GM23338 (cell line): ENCODE data around the gene LRRC40. TPM values are rescaled to one million over a fixed set of nuclear protein-coding genes. Genes with fewer than 3 reads are reported as not detected.

Experiments
- ATAC-seq: fragments of 200-7000 bp; cut with Tn5 transposase; 3 replicates; pipeline ENCODE4 v1.9.1; 2020
- DNase-seq: peaks from one replicate; pipeline ENCODE4 v3.0.0-alpha.2; 2015; ENCODE audit warnings: low spot score
- H2AFZ ChIP-seq: fragments of 200-600 bp; sonication (generic); 2 replicates; pipeline ENCODE4 v1.8.0; 2016; ENCODE audit warnings: antibody characterized with exemption, mild to moderate bottlenecking, moderate library complexity
- H3F3A ChIP-seq: fragments of 200-600 bp; sonication (generic); replicated peaks from 2 replicates; pipeline ENCODE4 v1.8.0; 2017; ENCODE audit warnings: antibody characterized with exemption, mixed run types, low read depth
- H3K27ac ChIP-seq: fragments of 200-600 bp; sonication (generic); 2 replicates; pipeline ENCODE4 v1.6.1; 2016; ENCODE audit warnings: low read depth
- H3K27me3 ChIP-seq: fragments of 200-600 bp; sonication (generic); 2 replicates; pipeline ENCODE4 v1.8.0; 2016; ENCODE audit warnings: mild to moderate bottlenecking, mixed run types, moderate library complexity; ENCODE audit not compliant: insufficient read depth
- H3K36me3 ChIP-seq: fragments of 200-600 bp; sonication (generic); 2 replicates; pipeline ENCODE4 v1.8.0; 2016; ENCODE audit warnings: mild to moderate bottlenecking; ENCODE audit not compliant: insufficient read depth
- H3K4me1 ChIP-seq: fragments of 200-600 bp; sonication (generic); 2 replicates; pipeline ENCODE4 v1.8.0; 2016; ENCODE audit warnings: mild to moderate bottlenecking, moderate library complexity; ENCODE audit not compliant: insufficient read depth
- H3K4me2 ChIP-seq: fragments of 200-600 bp; sonication (generic); 2 replicates; pipeline ENCODE4 v1.7.1; 2017; ENCODE audit warnings: mixed run types
- H3K4me3 ChIP-seq: fragments of 200-600 bp; sonication (generic); 2 replicates; pipeline ENCODE4 v1.6.1; 2016; ENCODE audit warnings: mixed run types
- H3K79me2 ChIP-seq: fragments of 200-600 bp; sonication (generic); replicated peaks from 2 replicates; pipeline ENCODE4 v1.8.0; 2017; ENCODE audit warnings: mild to moderate bottlenecking; ENCODE audit not compliant: insufficient read depth
- H3K9me2 ChIP-seq: fragments of 200-600 bp; sonication (generic); 2 replicates; pipeline ENCODE4 v1.8.0; 2017; ENCODE audit not compliant: insufficient read depth
- H4K20me1 ChIP-seq: fragments of 200-600 bp; sonication (generic); replicated peaks from 2 replicates; pipeline ENCODE4 v1.8.0; 2017; ENCODE audit warnings: mild to moderate bottlenecking; ENCODE audit not compliant: insufficient read depth
- H3K27ac Mint-ChIP-seq: 2 replicates; pipeline ENCODE4 v1.8.0; 2020; ENCODE audit warnings: inconsistent platforms, mild to moderate bottlenecking, moderate library complexity, mixed read lengths
- H3K27me3 Mint-ChIP-seq: 3 replicates; pipeline ENCODE4 v1.8.0; 2022; ENCODE audit warnings: low read depth, mild to moderate bottlenecking, moderate library complexity, mixed read lengths, inconsistent platforms; ENCODE audit not compliant: insufficient read depth, poor library complexity
- H3K36me3 Mint-ChIP-seq: 3 replicates; pipeline ENCODE4 v1.8.0; 2021; ENCODE audit warnings: low read depth, mild to moderate bottlenecking, inconsistent platforms, moderate library complexity, mixed read lengths
- H3K4me1 Mint-ChIP-seq: 3 replicates; pipeline ENCODE4 v1.8.0; 2020; ENCODE audit warnings: mild to moderate bottlenecking, inconsistent platforms, mixed read lengths
- H3K4me3 Mint-ChIP-seq: 3 replicates; pipeline ENCODE4 v1.8.0; 2021; ENCODE audit warnings: moderate library complexity, mild to moderate bottlenecking, inconsistent platforms, mixed read lengths
- H3K9me3 Mint-ChIP-seq: 3 replicates; pipeline ENCODE4 v1.8.0; 2020; ENCODE audit warnings: moderate library complexity, mild to moderate bottlenecking, inconsistent platforms, mixed read lengths
- CREB1 ChIP-seq: fragments of 250-450 bp; sonication (Bioruptor Pico); IDR thresholded peaks from 2 replicates; pipeline ENCODE4 v1.5.0; 2020; ENCODE audit warnings: low read depth, mild to moderate bottlenecking, moderate library complexity
- EZH2 ChIP-seq: fragments of 200-600 bp; sonication (generic); IDR thresholded peaks from one replicate; pipeline ENCODE4 v1.8.0; 2017; ENCODE audit warnings: antibody characterized with exemption, mild to moderate bottlenecking, low read depth; ENCODE audit not compliant: unreplicated experiment
- EZH2phosphoT487 ChIP-seq: fragments of 200-600 bp; sonication (generic); IDR thresholded peaks from one replicate; pipeline ENCODE4 v1.8.1; 2018; ENCODE audit warnings: antibody characterized with exemption; ENCODE audit not compliant: unreplicated experiment
- JUNB ChIP-seq: IDR thresholded peaks from one replicate; pipeline ENCODE4 v1.6.1; 2016; ENCODE audit warnings: antibody characterized with exemption; ENCODE audit not compliant: unreplicated experiment
- NANOG ChIP-seq: IDR thresholded peaks from 2 replicates; pipeline ENCODE4 v1.6.1; 2016; ENCODE audit warnings: antibody characterized with exemption, borderline replicate concordance
- POLR2AphosphoS5 ChIP-seq: IDR thresholded peaks from 2 replicates; pipeline ENCODE4 v1.6.1; 2016; ENCODE audit warnings: antibody characterized with exemption, low read depth
- STAT1 ChIP-seq: IDR thresholded peaks from one replicate; pipeline ENCODE4 v1.6.1; 2016; ENCODE audit warnings: antibody characterized with exemption; ENCODE audit not compliant: unreplicated experiment
- ZNF114 ChIP-seq: fragments of 250-450 bp; sonication (Bioruptor Pico); IDR thresholded peaks from 2 replicates; pipeline ENCODE4 v1.5.0; 2020; ENCODE audit warnings: mild to moderate bottlenecking, moderate library complexity
- ZNF331 ChIP-seq: fragments of 250-450 bp; sonication (Bioruptor Pico); IDR thresholded peaks from 2 replicates; pipeline ENCODE4 v1.5.0; 2020; ENCODE audit warnings: low read depth, mild to moderate bottlenecking, moderate library complexity
- polyA plus RNA-seq: library from polyadenylated mRNA; unstranded; fragments of >200 nt; fragmentation: Nextera tagmentation; extraction: Ambion mirVana; gene quantifications from 2 replicates; pipeline ENCODE4 v1.2.1, GENCODE V29; 2016
- total RNA-seq: library from RNA; depleted of rRNA; stranded (reverse); fragments of >200 nt; shearing (Covaris generic); gene quantifications from 2 replicates; pipeline ENCODE4 v1.2.3, GENCODE V29; 2014
- TF ChIP-seq, protein P1 (sequence below): fragments of 250-450 bp; sonication (Bioruptor Pico); IDR thresholded peaks from 2 replicates; pipeline ENCODE4 v1.5.0; 2020; ENCODE audit warnings: mild to moderate bottlenecking, moderate library complexity
- TF ChIP-seq, protein P2 (sequence below): IDR thresholded peaks from one replicate; pipeline ENCODE4 v1.6.1; 2018; ENCODE audit warnings: antibody characterized with exemption; ENCODE audit not compliant: unreplicated experiment
- TF ChIP-seq, protein P3 (sequence below), 2 experiments: fragments of 200-600 bp in 1 of 2; sonication (generic) in 1 of 2; conservative IDR thresholded peaks; 2 replicates each; pipeline versions ENCODE4 v1.5.1 to v1.6.1; 2016 to 2017; ENCODE audit warnings: antibody characterized with exemption in 2 of 2, low read depth in 2 of 2, mild to moderate bottlenecking in 2 of 2, moderate library complexity in 1 of 2
- TF ChIP-seq, protein P4 (sequence below): IDR thresholded peaks from 2 replicates; pipeline ENCODE4 v1.6.1; 2016; ENCODE audit warnings: antibody characterized with exemption

The LRRC40 gene
- total and polyA plus RNA-seq, 2 experiments from 2014 or later = 33.9 to 50.5 TPM

DNA sequence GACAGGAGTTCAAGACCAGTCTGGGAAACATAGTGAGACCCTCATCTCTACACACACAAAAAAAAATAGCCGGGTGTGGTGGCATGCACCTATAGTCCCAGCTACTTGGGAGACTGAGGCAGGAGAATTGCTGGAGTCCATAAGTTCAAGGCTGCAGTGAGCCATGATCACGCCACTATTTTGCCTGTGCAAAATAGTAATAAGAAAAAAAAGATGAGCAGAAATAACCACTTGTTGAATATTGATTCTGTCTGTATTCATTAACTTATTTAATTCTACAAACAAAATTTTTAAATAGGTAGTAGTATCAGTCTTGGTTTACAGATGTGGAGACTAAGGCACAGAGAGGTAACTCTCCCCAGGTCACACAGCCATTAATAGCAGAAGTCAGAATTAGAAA is 16.9 kb downstream of the LRRC40 start:
- Histone ChIP-seq H3K79me2 (peaks cover 25% of the 10 kb centered on the region), H3F3A (no peaks in the 10 kb centered on the region), H3K9me2 (no peaks in the 10 kb centered on the region), H3K27me3 (no peaks in the 10 kb centered on the region), H2AFZ (no peak overlapping the region), H3K27ac (no peak overlapping the region), H3K4me1 (no peaks in the 10 kb centered on the region), H4K20me1 (0 out of 2 replicates have a peak, but pooled peaks cover 11% of the 10 kb centered on the region), H3K4me3 (no peak overlapping the region), H3K4me2 (no peak overlapping the region), H3K36me3 (no peaks in the 10 kb centered on the region)
- TF ChIP-seq EZH2phosphoT487 = no peak
- TF ChIP-seq, protein P1, sequence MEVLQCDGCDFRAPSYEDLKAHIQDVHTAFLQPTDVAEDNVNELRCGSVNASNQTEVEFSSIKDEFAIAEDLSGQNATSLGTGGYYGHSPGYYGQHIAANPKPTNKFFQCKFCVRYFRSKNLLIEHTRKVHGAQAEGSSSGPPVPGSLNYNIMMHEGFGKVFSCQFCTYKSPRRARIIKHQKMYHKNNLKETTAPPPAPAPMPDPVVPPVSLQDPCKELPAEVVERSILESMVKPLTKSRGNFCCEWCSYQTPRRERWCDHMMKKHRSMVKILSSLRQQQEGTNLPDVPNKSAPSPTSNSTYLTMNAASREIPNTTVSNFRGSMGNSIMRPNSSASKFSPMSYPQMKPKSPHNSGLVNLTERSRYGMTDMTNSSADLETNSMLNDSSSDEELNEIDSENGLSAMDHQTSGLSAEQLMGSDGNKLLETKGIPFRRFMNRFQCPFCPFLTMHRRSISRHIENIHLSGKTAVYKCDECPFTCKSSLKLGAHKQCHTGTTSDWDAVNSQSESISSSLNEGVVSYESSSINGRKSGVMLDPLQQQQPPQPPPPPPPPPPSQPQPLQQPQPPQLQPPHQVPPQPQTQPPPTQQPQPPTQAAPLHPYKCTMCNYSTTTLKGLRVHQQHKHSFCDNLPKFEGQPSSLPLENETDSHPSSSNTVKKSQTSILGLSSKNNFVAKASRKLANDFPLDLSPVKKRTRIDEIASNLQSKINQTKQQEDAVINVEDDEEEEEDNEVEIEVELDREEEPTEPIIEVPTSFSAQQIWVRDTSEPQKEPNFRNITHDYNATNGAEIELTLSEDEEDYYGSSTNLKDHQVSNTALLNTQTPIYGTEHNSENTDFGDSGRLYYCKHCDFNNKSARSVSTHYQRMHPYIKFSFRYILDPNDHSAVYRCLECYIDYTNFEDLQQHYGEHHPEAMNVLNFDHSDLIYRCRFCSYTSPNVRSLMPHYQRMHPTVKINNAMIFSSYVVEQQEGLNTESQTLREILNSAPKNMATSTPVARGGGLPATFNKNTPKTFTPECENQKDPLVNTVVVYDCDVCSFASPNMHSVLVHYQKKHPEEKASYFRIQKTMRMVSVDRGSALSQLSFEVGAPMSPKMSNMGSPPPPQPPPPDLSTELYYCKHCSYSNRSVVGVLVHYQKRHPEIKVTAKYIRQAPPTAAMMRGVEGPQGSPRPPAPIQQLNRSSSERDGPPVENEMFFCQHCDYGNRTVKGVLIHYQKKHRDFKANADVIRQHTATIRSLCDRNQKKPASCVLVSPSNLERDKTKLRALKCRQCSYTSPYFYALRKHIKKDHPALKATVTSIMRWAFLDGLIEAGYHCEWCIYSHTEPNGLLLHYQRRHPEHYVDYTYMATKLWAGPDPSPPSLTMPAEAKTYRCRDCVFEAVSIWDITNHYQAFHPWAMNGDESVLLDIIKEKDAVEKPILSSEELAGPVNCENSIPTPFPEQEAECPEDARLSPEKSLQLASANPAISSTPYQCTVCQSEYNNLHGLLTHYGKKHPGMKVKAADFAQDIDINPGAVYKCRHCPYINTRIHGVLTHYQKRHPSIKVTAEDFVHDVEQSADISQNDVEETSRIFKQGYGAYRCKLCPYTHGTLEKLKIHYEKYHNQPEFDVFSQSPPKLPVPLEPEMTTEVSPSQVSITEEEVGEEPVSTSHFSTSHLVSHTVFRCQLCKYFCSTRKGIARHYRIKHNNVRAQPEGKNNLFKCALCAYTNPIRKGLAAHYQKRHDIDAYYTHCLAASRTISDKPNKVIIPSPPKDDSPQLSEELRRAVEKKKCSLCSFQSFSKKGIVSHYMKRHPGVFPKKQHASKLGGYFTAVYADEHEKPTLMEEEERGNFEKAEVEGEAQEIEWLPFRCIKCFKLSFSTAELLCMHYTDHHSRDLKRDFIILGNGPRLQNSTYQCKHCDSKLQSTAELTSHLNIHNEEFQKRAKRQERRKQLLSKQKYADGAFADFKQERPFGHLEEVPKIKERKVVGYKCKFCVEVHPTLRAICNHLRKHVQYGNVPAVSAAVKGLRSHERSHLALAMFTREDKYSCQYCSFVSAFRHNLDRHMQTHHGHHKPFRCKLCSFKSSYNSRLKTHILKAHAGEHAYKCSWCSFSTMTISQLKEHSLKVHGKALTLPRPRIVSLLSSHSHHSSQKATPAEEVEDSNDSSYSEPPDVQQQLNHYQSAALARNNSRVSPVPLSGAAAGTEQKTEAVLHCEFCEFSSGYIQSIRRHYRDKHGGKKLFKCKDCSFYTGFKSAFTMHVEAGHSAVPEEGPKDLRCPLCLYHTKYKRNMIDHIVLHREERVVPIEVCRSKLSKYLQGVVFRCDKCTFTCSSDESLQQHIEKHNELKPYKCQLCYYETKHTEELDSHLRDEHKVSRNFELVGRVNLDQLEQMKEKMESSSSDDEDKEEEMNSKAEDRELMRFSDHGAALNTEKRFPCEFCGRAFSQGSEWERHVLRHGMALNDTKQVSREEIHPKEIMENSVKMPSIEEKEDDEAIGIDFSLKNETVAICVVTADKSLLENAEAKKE (CRISPR knock-in tag) = no peak
- no peak for TF ChIP-seq ZNF114 (CRISPR knock-in tag)
- TF ChIP-seq NANOG = no peak
- TF ChIP-seq, protein P2, sequence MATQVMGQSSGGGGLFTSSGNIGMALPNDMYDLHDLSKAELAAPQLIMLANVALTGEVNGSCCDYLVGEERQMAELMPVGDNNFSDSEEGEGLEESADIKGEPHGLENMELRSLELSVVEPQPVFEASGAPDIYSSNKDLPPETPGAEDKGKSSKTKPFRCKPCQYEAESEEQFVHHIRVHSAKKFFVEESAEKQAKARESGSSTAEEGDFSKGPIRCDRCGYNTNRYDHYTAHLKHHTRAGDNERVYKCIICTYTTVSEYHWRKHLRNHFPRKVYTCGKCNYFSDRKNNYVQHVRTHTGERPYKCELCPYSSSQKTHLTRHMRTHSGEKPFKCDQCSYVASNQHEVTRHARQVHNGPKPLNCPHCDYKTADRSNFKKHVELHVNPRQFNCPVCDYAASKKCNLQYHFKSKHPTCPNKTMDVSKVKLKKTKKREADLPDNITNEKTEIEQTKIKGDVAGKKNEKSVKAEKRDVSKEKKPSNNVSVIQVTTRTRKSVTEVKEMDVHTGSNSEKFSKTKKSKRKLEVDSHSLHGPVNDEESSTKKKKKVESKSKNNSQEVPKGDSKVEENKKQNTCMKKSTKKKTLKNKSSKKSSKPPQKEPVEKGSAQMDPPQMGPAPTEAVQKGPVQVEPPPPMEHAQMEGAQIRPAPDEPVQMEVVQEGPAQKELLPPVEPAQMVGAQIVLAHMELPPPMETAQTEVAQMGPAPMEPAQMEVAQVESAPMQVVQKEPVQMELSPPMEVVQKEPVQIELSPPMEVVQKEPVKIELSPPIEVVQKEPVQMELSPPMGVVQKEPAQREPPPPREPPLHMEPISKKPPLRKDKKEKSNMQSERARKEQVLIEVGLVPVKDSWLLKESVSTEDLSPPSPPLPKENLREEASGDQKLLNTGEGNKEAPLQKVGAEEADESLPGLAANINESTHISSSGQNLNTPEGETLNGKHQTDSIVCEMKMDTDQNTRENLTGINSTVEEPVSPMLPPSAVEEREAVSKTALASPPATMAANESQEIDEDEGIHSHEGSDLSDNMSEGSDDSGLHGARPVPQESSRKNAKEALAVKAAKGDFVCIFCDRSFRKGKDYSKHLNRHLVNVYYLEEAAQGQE = no peak
- TF ChIP-seq STAT1 = no peak
- no peak for TF ChIP-seq POLR2AphosphoS5
- no peak for TF ChIP-seq JUNB
- TF ChIP-seq, protein P3, sequence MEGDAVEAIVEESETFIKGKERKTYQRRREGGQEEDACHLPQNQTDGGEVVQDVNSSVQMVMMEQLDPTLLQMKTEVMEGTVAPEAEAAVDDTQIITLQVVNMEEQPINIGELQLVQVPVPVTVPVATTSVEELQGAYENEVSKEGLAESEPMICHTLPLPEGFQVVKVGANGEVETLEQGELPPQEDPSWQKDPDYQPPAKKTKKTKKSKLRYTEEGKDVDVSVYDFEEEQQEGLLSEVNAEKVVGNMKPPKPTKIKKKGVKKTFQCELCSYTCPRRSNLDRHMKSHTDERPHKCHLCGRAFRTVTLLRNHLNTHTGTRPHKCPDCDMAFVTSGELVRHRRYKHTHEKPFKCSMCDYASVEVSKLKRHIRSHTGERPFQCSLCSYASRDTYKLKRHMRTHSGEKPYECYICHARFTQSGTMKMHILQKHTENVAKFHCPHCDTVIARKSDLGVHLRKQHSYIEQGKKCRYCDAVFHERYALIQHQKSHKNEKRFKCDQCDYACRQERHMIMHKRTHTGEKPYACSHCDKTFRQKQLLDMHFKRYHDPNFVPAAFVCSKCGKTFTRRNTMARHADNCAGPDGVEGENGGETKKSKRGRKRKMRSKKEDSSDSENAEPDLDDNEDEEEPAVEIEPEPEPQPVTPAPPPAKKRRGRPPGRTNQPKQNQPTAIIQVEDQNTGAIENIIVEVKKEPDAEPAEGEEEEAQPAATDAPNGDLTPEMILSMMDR (conservative IDR thresholded peaks at IDR 0.05; ENCODE audit: low read depth in 2 of 2) = no peak
- TF ChIP-seq ZNF331 (CRISPR knock-in tag) = no peak
- TF ChIP-seq EZH2 = no peak
- TF ChIP-seq CREB1 (CRISPR knock-in tag) = no peak
- TF ChIP-seq, protein P4, sequence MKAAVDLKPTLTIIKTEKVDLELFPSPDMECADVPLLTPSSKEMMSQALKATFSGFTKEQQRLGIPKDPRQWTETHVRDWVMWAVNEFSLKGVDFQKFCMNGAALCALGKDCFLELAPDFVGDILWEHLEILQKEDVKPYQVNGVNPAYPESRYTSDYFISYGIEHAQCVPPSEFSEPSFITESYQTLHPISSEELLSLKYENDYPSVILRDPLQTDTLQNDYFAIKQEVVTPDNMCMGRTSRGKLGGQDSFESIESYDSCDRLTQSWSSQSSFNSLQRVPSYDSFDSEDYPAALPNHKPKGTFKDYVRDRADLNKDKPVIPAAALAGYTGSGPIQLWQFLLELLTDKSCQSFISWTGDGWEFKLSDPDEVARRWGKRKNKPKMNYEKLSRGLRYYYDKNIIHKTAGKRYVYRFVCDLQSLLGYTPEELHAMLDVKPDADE = no peak
- no peak overlapping the region for H3K4me3 Mint-ChIP-seq
- no peak overlapping the region for H3K27ac Mint-ChIP-seq
- no peaks in the 10 kb centered on the region for H3K9me3 Mint-ChIP-seq
- no peaks in the 10 kb centered on the region for H3K27me3 Mint-ChIP-seq
- ATAC-seq = no peak
- H3K36me3 Mint-ChIP-seq = no peaks in the 10 kb centered on the region; the same call in 1 of the 3 replicates
- H3K4me1 Mint-ChIP-seq = no peaks in the 10 kb centered on the region
- DNase-seq = no peak
